OCI-M2 (cell line): ENCODE results near the gene SMCO2.

ENCODE experiments used
- DNase-seq: peaks from one replicate; lab custom pipeline; 2025; ENCODE audit not compliant: unreplicated experiment; lab: John Stamatoyannopoulos, UW

SMCO2 gene

DNA sequence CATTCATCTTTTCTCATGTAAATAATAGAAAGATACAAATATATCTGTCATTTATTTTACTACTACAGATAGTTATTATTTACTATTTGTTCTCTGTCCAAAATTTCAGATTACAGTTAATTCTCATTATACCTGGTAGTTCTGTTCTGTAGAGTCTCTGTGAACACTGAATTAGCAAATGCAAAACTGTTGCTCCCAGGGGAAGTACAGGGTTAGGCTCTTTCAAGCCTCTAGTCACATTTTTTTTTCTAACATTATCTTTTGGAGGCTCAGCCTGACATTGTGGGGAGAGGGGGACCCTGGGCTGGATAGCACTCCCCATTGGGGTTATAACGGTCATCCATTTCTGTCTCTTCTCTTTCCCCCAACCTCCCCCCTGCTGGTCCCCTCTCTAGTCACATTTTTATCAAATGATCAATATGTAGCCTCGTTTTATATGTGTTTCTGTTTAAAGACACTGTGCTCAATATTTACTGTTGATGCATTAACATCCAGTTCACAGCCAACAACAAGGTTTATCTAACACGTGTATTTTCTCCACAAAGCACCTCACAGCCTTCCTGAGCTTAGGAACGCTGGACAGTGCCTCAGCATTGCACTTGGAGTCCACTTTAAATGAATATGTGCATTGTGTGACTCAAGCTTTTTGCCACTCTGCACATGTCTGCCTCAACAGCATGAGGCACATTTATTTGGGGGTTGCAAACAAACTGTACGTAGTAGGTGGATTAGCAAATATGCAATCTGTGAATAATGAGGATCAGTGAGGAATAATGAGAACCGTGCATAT lies 4.7 kb downstream of the SMCO2 start:
- no peak for DNase-seq

DNA sequence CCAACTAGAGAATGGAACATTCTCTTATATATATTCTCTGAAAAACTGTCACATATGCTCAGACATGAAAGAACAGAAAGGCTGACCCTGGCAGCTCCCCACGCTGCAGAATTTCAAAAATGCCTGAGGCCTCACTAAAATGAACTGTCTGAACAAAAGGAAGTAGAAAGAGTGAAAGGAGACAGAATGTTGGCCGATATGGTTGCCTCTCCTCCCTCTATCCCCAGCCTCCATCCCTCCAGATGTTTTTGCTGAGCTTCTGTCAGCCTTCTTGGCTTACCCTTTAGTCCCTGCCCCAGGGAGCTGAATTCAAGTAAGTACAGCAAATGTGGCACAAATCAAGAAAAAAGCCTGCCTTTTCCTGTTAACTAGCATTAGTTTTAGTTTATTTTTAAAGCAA lies 6.9 kb downstream of the SMCO2 start:
- no peak for DNase-seq

DNA sequence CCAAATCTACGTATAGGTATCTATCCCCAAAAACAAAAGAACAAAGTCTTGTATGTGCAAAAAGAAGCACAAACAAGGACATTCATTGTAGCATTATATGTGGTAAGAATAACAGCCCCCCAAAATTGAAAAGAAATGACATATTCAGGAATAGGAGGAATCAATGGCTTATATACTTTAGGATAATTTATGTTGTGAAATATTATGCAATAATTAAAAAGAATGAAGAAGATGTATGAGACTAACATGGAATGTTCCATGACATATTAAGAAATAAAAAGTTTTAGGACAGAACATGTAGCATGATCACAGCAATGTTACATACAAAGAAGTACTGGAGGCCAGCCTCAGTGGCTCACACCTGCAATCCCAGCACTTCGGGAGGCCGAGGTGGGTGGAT lies 9.1 kb downstream of the SMCO2 start:
- DNase-seq, result no peak

DNA sequence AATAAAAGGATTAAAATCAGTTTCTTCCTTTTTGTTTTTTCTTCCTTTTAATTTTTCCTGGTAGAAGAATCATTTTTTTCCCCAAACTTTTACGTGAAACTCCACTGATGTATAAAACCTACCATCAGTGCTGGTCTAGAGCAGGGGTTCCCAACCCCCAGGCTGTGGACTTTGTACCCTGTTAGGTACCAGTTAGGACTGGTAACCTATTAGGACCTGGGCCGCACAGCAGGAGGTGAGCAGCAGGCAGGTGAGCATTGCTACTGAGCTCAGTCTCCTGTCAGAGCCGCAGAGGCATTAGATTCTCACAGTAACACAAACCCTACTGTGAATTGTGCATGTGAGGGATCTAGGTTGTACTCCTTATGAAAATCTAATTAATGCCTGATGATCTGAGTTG lies 10.1 kb downstream of the SMCO2 start:
- no peak for DNase-seq

DNA sequence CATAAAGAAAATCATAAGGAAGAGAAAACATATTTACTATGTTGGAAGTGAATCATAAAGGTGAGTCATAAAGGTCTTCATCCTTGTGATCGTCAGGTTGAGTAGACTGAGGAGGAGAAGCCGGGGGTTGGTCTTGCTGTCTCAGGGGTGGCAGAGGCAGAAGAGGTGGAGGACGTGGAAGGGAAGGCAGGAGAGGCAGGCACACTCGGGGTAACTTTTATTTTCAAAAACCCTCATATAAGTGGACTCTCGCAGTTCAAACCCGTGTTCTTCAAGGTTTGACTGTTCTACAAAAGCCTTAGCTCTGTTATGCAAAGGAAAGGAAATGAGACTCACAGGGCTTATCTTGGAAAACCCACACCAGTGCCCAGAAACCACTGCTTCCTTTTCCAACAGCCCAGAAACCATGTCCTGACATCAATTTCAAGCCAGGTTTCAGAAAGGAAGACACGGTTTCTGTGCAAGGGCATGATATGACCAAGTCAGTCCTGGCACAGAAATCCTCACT lies 14.0 kb downstream of the SMCO2 start:
- DNase-seq, result no peak

DNA sequence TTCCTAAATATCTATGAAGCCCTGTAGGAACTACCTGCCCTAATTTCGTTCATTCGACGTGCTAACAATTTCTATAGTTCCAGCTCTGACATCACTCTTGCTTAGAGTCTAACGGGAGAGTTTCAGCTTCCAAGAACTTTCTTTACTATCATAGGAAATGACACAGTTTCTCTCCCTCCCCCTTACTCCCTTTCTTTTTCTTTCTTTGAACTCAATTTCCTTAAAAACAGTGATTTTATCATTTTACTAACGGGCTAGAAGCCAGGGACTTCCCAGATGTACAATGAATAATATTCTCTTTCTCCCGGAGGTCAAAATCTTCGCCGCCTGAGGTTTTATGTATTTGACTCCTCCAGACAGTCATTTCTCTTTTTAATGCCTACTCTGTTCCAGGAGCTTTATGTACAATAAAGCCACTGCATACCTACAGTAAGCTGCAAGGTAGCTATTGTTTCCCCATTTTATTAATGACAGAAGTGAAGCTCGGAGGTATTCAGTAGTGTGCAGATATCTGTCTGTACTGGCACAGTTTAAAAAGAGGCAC lies 15.7 kb downstream of the SMCO2 start:
- no peak for DNase-seq

DNA sequence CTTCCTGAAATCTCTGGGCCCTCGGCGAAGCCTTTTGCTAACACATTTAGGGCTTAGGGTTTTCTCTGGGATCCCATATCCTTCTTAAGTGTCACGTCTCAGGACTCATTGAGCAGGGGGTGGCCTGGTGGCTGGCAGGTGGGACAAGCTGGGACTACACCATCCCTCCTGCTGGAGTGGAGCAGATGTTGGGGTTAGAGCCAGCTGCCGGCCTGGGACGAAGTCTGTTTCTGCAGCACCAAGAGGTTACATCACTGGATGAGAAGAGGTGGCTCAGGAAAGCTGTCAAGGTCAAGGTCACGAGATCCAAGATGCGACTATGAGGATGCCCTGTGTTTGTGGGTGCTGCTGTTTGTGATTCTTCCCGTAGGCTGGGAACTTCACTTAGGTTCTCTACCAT lies 16.3 kb downstream of the SMCO2 start:
- no peak for DNase-seq

DNA sequence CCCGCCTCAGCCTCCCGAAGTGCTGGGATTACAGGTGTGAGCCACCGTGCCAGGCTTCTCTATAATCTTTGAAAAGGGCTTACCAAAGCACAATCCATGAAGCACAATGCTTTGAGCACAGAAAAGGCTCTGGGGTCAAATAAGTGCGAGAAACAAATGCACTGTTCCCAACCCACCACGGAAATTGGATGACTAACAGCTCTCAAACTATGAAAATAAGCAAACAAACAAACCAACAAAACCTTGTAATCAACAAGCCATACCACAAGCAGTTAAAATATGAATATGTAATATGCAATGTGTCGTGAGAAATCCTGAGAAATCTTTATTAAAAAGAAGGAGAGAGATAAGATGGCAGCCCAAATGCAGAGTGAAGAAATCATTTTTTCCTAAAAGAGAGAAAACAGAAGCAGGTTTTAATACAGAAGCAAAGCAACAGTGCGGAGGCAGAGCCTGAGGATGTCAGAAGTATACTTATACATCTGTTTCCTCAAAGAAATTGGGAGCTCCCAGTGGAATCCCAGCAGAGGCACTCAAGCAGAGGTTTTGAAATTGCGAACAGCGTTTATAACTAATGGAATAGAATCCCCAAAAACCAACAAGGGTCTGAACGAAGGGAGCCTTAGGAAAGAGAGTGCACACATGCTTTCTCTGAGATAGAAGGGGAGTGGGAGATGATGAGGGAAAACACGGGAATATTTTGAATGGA lies 17.1 kb downstream of the SMCO2 start:
- no peak for DNase-seq

DNA sequence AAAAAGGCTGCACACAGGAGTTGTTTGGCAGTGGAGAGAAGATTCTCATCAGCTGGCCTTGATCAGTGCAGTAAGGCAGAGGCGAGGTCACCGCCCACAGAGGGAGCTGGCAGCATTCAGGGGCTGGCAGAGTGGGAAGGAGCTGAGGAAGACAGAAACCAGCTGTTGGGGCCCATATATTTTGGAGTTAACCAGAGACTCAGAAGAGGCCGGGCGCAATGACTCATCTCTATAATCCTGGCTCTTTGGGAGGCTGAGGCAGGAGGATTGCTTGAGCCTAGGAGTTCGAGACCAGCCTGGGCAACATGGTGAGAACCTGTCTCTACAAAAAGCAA lies 17.7 kb downstream of the SMCO2 start:
- no peak for DNase-seq

DNA sequence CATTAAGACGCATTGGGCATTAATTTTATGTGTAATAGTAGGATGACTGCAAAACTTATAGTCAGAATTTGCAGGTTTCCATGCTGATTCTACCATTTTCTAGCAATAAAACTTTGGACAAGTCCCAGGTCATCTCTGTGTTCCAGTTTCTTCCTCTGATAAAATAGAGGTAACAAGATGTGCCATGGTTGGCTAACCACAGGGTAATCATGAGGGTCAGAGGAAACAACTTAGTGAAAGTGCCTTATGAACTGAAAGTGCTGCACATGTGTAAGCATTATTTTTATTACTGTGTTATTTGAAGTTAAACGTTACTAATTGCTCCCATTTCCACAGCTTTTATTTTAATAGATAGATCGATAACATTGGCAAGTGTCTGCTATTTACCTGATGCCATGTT lies 21.1 kb downstream of the SMCO2 start:
- DNase-seq, result no peak

DNA sequence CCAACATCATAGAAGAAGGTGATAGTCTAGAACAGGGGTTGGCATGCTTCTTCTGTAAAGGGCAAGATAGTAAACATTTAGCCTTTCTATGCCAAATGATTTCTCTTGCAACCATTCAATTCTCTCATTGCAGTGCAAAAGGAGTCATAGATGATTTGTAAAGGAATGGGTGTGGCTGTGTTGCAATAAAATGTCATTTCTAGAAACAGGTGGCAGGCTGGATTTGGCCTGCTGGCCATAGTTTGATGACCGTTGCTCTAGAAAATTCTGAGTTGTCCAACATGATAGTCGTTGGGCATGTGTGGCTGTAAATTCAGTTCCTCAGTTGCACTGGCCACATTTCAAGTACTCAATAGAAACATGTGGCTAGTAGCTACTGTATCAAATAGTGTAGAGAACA lies 21.7 kb downstream of the SMCO2 start:
- no peak for DNase-seq

DNA sequence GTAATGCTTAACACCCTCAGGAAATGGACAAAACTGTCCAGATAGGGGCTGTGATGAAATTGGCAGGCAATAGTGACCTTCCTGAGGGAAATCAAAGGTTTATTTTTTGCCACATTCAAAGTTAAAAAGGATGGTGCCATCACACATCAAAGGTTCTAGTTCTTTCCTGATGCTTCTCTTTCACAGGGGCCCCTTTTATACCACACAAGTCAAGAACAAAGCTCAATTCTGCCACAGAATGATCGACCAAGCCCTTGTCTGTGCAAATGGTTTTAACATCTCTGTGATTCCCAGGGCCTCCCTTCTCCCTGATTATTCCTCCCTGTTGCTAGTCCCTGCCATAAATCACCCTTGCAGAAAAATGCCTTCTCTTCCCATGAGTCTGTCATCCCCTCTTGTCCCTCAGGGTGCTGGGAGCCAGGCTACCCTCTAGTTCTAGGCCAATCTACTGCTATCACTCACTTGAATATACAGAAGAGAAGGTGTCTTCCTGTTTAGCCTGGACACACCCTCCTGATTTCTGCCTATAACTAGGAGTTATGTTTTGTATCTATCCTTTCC lies 22.7 kb downstream of the SMCO2 start:
- DNase-seq, result no peak

DNA sequence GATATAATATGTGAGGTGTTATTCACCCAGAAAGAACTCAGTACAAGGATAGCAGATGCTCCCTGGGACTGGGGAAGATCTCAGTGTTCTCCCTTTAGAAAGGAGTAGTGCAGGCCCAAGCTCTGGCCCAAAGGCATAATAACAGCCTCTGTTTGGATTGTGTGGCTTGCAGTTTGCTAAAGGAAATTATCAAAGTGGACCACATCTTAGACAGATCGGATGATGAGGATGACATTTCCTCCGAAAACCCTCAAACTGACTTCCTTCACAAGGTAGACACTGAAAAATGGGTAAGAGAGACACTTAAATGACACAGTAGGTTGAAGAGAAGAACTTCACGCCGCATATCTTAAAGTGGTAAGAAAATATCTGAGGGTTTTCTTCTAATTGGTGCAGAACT lies 26.1 kb downstream of the SMCO2 start:
- no peak for DNase-seq

DNA sequence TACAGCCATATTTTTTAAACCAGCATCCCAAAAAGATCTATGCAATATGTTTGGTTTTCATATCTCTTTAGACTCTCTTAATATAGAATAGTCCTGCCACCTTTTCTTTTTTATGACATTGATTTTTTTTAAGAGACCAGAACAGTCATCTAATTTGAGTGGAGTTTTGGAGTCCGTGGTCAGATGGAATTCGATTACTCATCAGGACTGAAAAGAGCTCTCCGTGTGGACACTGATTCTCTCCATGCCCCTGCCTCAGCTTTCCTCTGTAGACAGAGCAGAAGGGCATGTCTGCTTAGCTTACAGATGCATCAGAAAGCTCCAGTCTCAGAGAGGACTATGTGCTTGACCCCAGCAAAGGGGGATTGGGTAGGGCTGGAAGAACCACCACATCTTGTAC lies 27.8 kb downstream of the SMCO2 start:
- no peak for DNase-seq

DNA sequence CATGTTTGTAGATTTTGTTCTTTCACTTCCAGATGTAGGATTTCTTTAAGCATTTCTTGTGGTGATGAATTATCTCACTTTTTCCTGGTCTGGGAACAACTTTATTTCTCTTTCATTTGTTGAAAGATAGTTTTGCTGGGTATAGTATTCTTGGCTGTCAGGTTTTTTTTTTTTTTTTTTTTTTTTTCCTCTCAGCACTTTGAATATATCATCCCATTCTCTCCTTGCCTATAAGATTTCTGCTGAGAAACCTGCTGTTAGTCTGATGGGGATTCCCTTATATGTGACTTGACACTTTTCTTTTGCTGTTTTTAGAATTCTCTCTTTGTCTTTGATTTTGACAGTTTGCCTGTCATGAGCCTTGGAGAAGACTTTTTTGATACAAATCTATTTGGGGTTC lies 30.5 kb downstream of the SMCO2 start:
- DNase-seq, result no peak

DNA sequence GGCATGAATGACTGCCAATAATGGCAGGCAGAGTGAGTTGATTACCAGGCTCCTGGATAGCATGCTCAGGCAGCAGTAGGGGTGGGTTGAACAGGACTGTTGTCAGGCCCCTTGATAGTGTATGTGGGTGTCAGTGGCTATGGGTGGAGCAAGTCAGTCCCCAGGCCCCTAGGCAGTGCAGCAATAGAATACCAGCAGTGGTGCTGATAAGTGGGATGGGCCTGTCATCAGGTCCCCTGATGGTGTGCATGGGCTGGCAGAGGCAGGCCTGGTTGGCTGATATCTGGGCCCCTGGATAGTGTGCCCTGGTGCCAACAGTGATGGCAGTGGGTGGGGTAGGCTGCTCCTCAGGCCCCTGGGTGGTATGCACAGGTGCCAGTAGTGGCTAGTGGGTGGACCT lies 32.4 kb downstream of the SMCO2 start:
- DNase-seq, result no peak

DNA sequence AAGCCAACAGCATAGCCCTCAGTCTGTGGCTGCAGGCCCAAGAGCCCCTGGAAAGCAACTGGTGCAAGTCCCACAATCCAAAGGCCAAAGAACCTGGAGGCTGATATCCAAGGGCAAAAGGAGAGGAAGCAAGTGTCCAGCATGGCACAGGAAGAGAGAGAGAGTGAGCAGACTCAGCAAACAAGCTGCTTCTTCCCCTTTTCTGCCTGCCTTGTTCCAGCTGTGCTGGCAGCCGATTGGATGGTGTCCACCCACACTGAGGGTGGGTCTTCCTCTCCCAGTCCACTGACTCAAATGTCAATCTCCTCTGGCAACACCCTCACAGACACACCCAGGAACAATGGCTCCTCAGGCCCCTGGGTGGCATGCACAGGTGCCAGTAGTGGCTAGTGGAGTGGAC lies 33.5 kb downstream of the SMCO2 start:
- DNase-seq, result no peak

DNA sequence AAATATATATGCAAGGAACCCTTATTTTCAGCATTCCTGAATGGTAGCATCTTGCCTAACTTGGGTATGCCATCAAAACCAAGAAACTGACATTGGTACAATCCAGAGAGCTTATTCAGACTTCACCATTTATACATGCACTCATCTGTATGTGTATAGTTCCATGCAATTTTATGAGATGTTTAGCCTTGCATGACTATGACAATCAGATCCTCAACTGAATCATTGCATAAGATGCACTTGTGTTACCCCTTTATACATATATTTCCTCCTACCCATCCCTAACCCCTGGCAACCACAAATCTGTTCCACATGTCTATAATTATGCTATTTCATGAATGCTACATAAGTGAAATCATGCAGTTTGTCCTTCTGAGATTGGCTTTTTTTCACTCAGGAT lies 40.4 kb downstream of the SMCO2 start:
- no peak for DNase-seq

DNA sequence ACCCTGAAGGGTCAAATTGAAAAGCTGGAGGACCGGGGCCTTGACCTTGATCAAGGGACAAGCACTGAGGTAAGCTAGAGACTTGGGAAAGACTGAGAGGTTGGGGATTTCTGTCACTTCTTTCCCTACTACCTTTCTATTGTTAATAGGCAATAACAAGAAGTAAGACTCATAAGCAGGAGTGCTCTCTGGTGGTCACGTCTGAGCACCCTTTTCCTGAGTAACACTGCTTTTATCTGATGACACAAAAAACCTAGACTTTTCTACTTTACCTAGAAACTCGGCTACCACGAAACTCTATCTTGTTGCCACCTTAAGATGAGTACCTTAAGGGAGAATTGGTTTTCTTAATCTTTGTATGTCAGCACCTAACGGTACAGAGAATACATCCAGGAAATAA lies 41.9 kb downstream of the SMCO2 start:
- DNase-seq, result no peak

DNA sequence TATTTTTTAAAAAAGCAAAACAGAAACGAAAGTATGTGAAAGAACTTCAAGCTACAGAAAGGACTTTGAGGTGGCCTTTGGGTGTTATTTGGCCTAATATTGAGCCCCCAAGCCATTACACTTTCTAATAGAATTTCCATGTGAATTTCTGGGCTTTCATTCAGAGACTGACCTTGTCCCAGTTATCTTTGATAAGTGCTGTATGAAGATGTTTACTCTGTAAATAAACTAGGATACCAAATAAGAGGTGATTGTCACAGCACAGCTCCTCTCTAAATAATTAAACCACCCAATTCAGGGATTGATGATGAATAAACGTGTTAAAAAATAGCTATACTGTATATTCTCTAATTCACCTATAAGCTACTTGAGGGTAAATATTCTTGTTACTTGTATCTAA lies 44.7 kb downstream of the SMCO2 start:
- no peak for DNase-seq

DNA sequence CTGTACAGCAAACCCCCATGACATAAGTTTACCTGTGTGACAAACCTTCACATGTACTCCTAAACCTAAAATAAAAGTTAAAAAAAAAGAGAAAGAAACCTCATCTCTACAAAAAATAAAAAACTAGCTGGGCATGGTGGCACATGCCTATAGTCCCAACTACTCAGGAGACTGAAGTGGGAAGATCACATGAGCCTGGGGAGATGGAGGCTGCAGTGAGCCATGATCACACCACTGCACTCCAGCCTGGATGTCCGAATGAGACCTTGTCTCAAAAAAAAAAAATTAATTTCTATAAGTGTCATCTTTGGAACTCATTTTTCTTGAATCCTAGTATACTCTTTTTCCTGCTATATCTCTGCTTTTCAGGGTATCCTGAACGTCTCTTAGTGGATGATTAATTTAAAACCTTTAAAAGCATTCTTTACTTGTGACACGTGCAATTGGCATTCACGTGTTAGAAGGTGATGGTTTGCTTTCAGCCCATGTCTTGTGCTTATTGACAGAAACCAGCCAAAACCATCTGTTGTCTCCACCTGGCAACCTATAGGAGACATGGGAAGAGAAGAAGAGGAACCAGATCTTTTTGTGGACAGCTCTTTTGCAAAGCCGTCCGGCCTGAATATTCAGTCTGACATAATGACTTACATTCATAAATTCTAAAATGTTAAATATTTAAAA lies 46.9 kb downstream of the SMCO2 start:
- no peak for DNase-seq

DNA sequence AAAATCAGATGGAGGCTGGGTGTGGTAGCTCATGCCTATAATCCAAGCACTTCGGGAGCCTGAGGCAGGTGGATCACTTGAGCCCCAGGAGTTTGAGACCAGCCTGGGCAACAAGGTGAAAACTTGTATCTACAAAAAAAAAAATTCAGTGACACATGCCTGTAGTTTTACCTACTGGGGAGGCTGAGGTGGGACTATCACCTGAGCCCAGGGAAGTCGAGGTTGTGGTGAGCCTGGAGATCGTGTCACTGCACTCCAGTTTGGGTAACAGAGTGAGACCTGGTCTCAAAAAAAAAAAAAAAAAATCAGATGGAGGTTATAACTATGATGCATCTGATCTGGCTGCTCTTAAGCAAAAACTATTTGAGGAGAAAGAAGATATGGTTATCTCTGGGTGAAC lies 50.9 kb downstream of the SMCO2 start:
- no peak for DNase-seq
